Measurements from ENCODE around the gene MLC1. TPM values are rescaled to one million over a fixed set of nuclear protein-coding genes. Genes with fewer than 3 reads are reported as not detected.

MLC1 gene
- total and polyA plus RNA-seq, 2 donors (not counting 1 experiment from before 2014, with no cell fraction given): 0.34 TPM; not detected in 1

- no peak overlapping the region for H3K27ac Mint-ChIP-seq
- H3K4me2 ChIP-seq (replicated peaks; ENCODE audit: low read depth, low read length, poor library complexity, severe bottlenecking): no peak overlapping the region
- no peaks in the 10 kb centered on the region for H3K36me3 ChIP-seq (replicated peaks in 1 of 2; ENCODE audit: control extremely low read depth in 1 of 2, control insufficient read depth in 1 of 2, extremely low read depth in 1 of 2, insufficient read depth in 2 of 2, low read length in 1 of 2)
- DNase-seq (no peak), ATAC-seq (ENCODE audit: low read depth) (no peak)
- H3K9me3 ChIP-seq (ENCODE audit: control extremely low read depth in 1 of 3, control insufficient read depth in 2 of 3, insufficient read depth in 1 of 3, low read length in 2 of 3): peaks cover 0 to 33% (median 8%) of the 10 kb centered on the region in 3 donors
- H3K4me1 ChIP-seq (ENCODE audit: control insufficient read depth in 2 of 2, insufficient read depth in 2 of 2, low read length in 2 of 2): no peaks in the 10 kb centered on the region
- ChIA-PET CTCF (interaction anchor here (1.0 kb wide), 1 partner anchor 22 kb away, joined by 3 read pairs; no protein-coding TSS in a partner anchor), POLR2A (no interaction called here)
- H3K27ac ChIP-seq (ENCODE audit: low read length in 2 of 2): no peak overlapping the region
- 85% methylated on average over 11 of the region's 11 CpGs for WGBS (ENCODE audit: insufficient coverage)
- peaks cover 10% of the 10 kb centered on the region for H3K9me3 Mint-ChIP-seq (ENCODE audit: insufficient read depth)
- H3K4me1 Mint-ChIP-seq: no peaks in the 10 kb centered on the region
- H2AFZ ChIP-seq (ENCODE audit: insufficient read depth, low read depth, low read length, poor library complexity, severe bottlenecking): no peak overlapping the region
- H3K4me3 Mint-ChIP-seq: no peak overlapping the region
- no peaks in the 10 kb centered on the region for H3K79me2 ChIP-seq (ENCODE audit: control insufficient read depth, insufficient read depth, low read length)
- H3K9ac ChIP-seq (ENCODE audit: low read length): no peak overlapping the region
- intact Hi-C loops (cut with micrococcal nuclease): no loop called here
- peaks cover 15% of the 10 kb centered on the region for H3K27me3 Mint-ChIP-seq
- TF ChIP-seq EZH2 (IDR thresholded peaks at IDR 0.05; ENCODE audit: borderline replicate concordance, insufficient read depth, low read depth, low read length, poor library complexity, severe bottlenecking) (no peak), CTCF (IDR thresholded peaks at IDR 0.05) (no peak)
- H3K27me3 ChIP-seq (replicated peaks in 1 of 4; ENCODE audit: control extremely low read depth in 1 of 4, control insufficient read depth in 3 of 4, insufficient read depth in 4 of 4, low read length in 3 of 4): peaks cover 0 to 10% (median 3%) of the 10 kb centered on the region in 4 experiments
- no peaks in the 10 kb centered on the region for H4K20me1 ChIP-seq (ENCODE audit: control insufficient read depth, insufficient read depth, low read length, poor library complexity, severe bottlenecking)
- no peak overlapping the region for H3K4me3 ChIP-seq (ENCODE audit: control extremely low read depth in 1 of 5, extremely low read depth in 1 of 5, insufficient read depth in 1 of 5, low read depth in 2 of 5, low read length in 4 of 5)
These were observed 36.0 kb upstream of the MLC1 start for GRCh38 chr22:50121202-50121740.

- no peak overlapping the region for H3K9ac ChIP-seq (ENCODE audit: low read length)
- Mint-ChIP-seq H3K27me3 (peaks cover 14% of the 10 kb centered on the region), H3K4me3 (no peak overlapping the region), H3K27ac (no peak overlapping the region), H3K4me1 (no peaks in the 10 kb centered on the region), H3K9me3 (ENCODE audit: insufficient read depth) (peaks cover 10% of the 10 kb centered on the region)
- H3K4me2 ChIP-seq (replicated peaks; ENCODE audit: low read depth, low read length, poor library complexity, severe bottlenecking): no peak overlapping the region
- no peaks in the 10 kb centered on the region for H3K36me3 ChIP-seq (replicated peaks in 1 of 2; ENCODE audit: control extremely low read depth in 1 of 2, control insufficient read depth in 1 of 2, extremely low read depth in 1 of 2, insufficient read depth in 2 of 2, low read length in 1 of 2)
- H3K4me1 ChIP-seq (ENCODE audit: control insufficient read depth in 2 of 2, insufficient read depth in 2 of 2, low read length in 2 of 2): no peaks in the 10 kb centered on the region
- no peak for ATAC-seq (ENCODE audit: low read depth)
- H4K20me1 ChIP-seq (ENCODE audit: control insufficient read depth, insufficient read depth, low read length, poor library complexity, severe bottlenecking): no peaks in the 10 kb centered on the region
- H3K27ac ChIP-seq (ENCODE audit: low read length in 2 of 2): no peak overlapping the region
- no peak overlapping the region for H3K4me3 ChIP-seq (ENCODE audit: control extremely low read depth in 1 of 5, extremely low read depth in 1 of 5, insufficient read depth in 1 of 5, low read depth in 2 of 5, low read length in 4 of 5)
- POLR2A ChIA-PET: no interaction called here
- no peak overlapping the region for H2AFZ ChIP-seq (ENCODE audit: insufficient read depth, low read depth, low read length, poor library complexity, severe bottlenecking)
- WGBS (ENCODE audit: insufficient coverage): 89% methylated on average over 5 of the region's 6 CpGs
- H3K79me2 ChIP-seq (ENCODE audit: control insufficient read depth, insufficient read depth, low read length): no peaks in the 10 kb centered on the region
- H3K27me3 ChIP-seq (replicated peaks in 1 of 4; ENCODE audit: control extremely low read depth in 1 of 4, control insufficient read depth in 3 of 4, insufficient read depth in 4 of 4, low read length in 3 of 4): peaks cover 0 to 10% (median 3%) of the 10 kb centered on the region in 4 experiments
- CTCF ChIA-PET: interaction anchor here (0.8 kb wide), 1 partner anchor 88 kb away, joined by 3 read pairs; no protein-coding TSS in a partner anchor
- no peak for DNase-seq
- TF ChIP-seq EZH2 (IDR thresholded peaks at IDR 0.05; ENCODE audit: borderline replicate concordance, insufficient read depth, low read depth, low read length, poor library complexity, severe bottlenecking) (no peak), CTCF (IDR thresholded peaks at IDR 0.05) (no peak)
- H3K9me3 ChIP-seq (ENCODE audit: control extremely low read depth in 1 of 3, control insufficient read depth in 2 of 3, insufficient read depth in 1 of 3, low read length in 2 of 3): peaks cover 0 to 29% (median 8%) of the 10 kb centered on the region in 3 donors
- intact Hi-C loops (cut with micrococcal nuclease): no loop called here
These were observed 34.6 kb upstream of the MLC1 start for GRCh38 chr22:50119768-50120251.
